Islet precursor cell (in vitro differentiated cells): ENCODE results near the gene TMTC1.

ENCODE experiments used
- DNase-seq: peaks from one replicate; pipeline ENCODE4 v3.0.0-alpha.2; 2018

Gene TMTC1

DNA sequence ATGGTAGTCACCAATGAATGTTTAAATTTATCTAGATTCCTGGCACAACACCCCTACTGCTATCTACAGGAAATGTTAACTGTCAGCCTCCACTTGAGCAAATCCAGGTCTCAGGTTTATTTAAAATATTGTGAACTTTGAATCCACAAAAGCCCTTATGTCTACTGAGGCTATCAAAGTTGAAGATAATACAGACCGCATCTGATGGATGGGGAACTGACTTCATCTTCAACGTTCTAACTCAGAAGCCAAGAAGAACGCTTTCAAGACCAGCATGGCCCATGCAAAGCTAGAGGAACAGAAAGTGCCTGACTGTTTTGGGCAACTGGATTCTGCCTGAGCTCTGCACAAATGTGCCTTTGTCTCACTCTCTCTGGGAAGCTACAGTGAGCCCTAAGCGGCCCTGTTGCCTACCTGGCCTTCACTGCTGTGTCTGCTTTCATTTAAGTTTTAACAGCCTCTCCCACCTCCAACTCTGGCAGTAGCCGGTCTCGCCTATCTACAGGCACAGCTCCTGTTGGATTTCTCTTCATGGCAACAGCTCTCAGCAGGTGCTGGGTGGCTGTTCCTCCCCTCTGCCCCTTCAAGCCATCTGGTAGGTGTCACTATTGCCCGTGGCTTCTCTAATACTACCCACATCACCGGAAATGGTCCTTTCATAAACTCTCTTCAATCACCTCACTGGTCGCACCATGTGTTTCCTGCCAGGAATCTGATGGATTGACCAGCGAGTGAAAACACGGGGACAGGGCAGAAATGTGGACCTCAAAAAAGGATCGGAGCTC lies 174.1 kb downstream of the TMTC1 start:
- DNase-seq = peak; percentile 69

DNA sequence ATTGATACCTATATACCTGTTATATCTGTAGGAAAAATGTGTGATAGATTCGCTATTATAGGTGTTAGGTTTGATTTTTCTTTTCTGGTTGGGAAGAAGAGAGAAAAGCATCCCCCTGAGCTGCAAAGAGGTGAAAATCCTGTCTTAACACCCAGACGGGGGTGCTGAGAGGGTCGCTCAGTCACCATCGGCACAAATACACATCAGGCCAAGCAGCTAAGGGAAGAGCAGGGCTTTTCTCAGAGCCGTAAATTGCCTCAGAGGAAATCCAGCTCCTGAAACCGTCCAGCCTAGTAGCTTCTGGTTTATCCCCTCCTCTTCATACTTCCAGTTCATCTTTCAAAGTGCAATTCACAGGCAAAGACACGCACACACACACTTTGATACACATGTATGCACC lies 175.2 kb downstream of the TMTC1 start:
- DNase-seq = no peak

DNA sequence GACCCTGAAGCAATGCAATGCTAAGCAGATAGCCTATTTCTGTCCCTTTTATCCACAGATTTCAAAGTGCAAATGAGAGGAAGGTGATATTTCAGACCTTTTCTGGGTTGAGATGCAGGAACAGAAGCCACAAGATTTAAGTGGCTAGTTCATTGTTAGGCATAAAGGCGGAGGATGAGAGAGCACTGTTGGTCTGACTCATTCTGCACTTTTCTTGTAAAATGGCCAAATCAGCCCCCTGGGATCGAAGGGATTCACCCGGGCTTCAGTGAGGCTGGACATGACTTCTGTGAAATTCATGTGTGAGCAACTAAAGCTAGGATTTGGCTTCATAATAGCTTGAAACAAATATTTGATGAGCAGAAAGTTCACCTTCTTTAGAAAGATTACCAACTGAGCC lies 184.4 kb downstream of the TMTC1 start:
- peak; percentile 77 for DNase-seq

- no peak for DNase-seq
Observed at GRCh38 chr12:29595071-29595755, 188.5 kb downstream of the TMTC1 start.

GRCh38 chr12:29593001-29593400 lies 190.7 kb downstream of the TMTC1 start:
- DNase-seq = no peak

- DNase-seq = peak; percentile 84
Observed at GRCh38 chr12:29591140-29592020, 192.4 kb downstream of the TMTC1 start.

GRCh38 chr12:29589851-29590250 lies 193.9 kb downstream of the TMTC1 start:
- no peak for DNase-seq

GRCh38 chr12:29589286-29589820 lies 194.4 kb downstream of the TMTC1 start:
- DNase-seq = no peak

DNA sequence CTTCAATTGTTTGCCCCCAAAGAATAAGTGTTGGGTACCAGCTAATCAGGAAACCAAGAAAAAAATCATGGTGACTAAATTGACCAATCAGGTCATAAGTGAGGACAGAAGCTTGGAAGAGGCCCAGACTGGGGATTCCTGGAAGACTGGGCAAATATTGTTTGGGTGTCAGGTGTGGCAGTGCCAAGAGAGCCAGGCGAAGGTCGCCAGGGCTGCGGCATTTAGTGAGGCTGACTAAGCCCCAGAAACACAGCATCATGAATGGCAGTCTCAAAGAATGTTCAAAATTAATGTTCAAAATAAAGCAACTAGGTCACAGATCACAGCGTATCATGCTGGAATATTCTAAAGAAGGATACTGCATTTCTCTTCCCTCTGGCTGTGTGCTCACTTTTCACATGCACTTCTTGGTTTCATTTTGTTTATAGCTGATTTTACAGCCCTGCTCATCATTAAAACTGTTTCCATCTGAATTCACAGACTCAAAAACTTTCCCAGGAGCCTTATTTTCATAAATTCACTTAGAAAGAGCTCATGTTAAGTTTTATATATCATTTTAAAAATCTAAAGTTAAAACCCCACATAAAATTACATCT lies 201.0 kb downstream of the TMTC1 start:
- DNase-seq = no peak

- DNase-seq = no peak
Observed at GRCh38 chr12:29582146-29582545, 201.6 kb downstream of the TMTC1 start.

DNA sequence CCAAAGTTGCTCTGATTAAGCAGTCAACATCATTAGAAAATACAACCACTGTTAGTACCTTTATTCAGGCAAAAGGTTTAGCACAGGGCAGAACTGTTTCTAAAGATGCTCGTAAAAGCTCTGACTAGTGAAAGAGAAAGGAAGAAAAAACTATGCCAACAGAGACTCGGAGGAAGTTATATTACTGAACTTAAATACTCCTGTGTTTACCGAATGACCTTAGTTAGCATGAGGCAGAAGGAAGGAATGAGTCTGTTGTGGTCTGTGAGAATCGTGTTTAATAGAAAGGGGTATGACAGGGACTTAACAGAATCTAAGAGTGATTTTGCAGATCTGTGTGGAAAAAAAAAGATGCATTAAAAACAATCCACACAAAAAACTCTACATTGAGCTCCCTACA lies 202.1 kb downstream of the TMTC1 start:
- DNase-seq = no peak

- DNase-seq = no peak
Observed at GRCh38 chr12:29580971-29581370, 202.8 kb downstream of the TMTC1 start.

- DNase-seq = no peak
Observed at GRCh38 chr12:29578731-29579130, 205.0 kb downstream of the TMTC1 start.

DNA sequence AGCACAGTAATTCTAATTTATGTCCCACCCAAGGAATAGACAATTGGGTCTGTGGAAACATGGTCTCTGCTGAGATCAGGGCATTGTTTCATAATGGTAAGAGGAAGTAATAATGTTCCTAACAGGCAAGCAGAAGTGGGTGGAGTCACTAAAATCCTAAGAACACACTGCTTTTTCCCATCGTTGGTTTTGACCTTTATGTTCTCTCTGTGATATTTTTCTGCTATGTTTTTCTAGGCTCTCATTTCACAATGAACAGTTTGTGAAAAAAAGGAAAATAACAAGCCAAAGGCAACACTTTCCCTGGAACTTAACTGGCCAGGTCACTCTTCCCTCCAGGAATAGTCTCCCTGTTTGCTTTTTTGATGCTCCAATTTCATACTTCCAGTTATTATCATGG lies 205.7 kb downstream of the TMTC1 start:
- no peak for DNase-seq

DNA sequence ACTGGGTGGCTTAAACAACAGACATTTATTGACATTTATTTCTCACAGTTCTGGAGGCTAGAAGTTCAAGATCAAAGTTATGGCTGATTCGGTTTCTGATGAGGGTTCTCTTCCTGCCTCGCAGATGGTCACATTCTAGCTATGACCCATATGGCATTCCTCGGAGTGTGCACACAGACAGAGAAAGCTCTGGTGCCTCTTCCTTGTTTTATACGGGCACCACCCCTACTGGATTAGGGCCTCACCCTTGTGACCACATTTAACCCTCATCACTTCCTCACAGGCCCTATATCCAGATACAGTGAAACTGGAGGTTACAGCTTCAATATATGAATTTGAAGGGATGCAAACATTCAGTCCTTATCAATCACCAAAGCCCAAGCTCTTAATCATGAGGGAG lies 209.2 kb downstream of the TMTC1 start:
- no peak for DNase-seq

DNA sequence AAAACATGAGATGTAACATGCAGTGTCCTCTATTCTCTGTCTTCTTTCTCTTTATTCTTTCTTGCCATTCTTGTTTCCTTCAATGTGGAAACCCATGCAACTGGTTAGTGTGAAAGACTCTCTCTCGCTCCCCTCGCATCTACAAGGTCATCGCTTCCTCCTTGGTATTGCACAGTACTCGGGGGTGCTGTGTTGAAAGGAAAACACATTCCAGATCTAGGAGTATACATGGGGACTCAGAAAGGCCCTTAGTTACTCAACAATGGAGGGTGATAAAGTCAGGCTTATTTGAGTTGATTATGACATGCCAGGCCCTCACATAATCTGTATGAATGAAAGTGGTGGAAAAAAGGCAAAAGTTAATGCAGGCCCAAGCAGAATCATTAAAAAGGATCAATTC lies 210.8 kb downstream of the TMTC1 start:
- DNase-seq = no peak

DNA sequence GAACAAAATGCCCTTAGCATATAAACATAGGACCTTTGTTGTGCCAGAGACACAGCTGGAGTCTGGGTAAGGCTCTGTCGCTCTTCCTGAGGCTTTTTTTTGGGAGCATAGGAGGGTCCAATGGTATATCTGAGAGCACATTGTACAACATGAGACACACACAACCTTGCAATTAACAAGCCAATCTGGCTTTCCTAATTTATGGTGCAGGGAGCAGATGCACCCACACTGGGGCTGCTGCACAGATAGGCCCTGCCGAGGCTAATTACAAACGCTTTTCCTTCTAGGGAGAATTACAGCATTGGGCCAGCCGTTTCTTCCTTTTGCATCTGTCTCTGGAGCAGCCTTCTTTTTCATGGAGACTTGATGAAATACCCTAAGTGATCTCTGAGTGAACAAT lies 211.3 kb downstream of the TMTC1 start:
- DNase-seq = no peak

DNA sequence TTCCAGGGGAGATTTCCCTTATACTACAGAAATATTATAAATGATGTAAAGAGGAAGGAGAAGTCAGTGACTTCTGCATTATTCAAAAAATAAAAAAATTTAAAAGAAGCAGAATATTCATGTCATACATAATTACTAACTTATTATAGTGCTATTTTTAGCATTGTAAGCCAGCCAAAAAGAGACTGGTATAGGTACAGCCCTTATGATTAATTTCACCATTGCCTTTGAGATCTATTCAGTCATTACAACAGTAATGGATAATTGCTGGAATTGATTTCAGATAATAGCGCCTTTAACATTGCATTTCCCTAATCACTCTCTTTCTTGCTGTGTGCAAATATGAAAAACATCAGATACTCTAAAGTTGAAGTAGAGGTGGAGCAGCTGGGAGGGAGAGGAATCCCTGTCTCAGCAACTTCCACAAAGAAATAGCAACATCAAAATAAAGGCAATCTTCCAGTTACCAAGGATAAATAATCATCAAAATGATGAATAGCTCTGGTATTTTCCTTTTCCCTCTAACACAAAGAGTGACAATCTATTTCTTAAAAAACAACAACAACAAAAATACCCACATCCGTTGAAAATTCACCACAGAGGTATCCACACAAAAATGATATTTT lies 214.5 kb downstream of the TMTC1 start:
- no peak for DNase-seq

- DNase-seq = no peak
Observed at GRCh38 chr12:29566441-29566840, 217.3 kb downstream of the TMTC1 start.

DNA sequence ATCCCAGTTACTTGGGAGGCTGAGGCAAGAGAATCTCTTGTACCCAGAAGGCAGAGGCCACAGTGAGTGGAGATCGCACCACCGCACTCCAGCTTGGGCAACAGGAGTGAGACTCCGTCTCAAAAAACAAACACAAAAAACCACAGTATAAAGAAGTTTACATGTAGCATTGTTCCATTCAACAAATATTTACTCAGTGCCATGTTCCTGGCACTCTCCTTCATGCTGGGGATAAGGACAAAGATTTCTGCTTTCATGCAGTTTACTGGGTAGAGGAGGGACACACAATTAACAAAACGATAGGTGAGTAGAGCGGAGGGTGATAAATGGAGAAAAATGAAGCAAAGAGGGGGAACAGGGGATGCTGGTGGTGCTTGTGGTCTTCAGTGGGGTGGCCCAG lies 218.0 kb downstream of the TMTC1 start:
- DNase-seq = no peak

- no peak for DNase-seq
Observed at GRCh38 chr12:29564925-29565324, 218.8 kb downstream of the TMTC1 start.

GRCh38 chr12:29563636-29564035 lies 220.1 kb downstream of the TMTC1 start:
- no peak for DNase-seq
